ENCODE data around the gene RPS6KA2.

The RPS6KA2 gene

DNA sequence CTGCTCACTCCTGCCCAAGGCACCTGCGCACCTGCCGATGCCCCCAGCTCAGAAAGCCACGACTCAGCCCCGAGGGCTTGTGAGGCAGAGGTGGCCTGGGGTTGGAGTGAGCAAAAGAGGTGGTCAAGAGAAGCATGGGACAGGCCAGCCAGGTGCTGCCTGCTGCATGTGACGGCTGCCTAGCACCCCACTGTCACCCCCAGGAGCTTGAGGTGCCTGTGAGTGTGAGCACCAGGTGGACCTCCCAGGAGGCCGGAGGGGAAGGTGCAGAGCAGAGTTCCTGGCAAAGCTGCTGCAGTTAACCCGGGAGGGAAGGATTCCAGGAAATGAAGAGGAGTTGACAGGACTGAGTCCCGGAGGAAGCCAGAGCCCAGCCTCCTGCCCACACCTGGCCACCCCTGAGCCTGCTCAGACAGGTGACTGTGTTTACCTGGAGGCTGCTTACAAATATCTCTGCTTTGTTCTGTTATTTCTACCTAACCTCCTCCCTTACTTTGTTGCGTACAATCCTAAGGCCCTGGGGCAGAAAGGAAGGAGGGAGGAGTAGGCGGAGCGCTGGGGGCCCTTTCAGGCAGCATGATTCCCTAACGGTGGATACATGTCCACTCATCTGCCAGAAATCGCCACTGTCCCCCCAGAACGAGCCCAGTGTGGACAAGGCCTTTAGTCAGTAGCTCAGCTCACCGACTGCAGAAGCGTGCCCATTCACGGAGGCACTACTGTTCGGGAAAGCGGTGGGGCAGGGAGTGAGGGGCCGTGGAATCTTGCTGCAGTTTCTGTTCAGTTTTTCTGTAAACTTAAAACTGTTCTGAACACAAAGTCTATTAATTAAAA lies 156.8 kb downstream of the RPS6KA2 start:
- Histone ChIP-seq H3K27me3 (ENCODE audit: control insufficient read depth in 1 of 2, insufficient read depth in 2 of 2, low read length in 2 of 2) (no peaks in the 10 kb centered on the region), H3K36me3 (ENCODE audit: control insufficient read depth in 1 of 2, insufficient read depth in 2 of 2, low read length in 2 of 2) (peaks cover 0 to 7% of the 10 kb centered on the region in 2 donors), H3K9me3 (ENCODE audit: control insufficient read depth in 1 of 2, low read length in 2 of 2) (no peaks in the 10 kb centered on the region), H3K4me3 (ENCODE audit: low read depth in 1 of 2, low read length in 2 of 2) (no peak overlapping the region), H3K9ac (ENCODE audit: low read depth in 1 of 2, low read length in 2 of 2) (no peak overlapping the region), H3K27ac (ENCODE audit: low read depth, low read length) (no peak overlapping the region), H3K4me1 (ENCODE audit: control insufficient read depth in 1 of 2, insufficient read depth in 2 of 2, low read length in 2 of 2) (no peaks in the 10 kb centered on the region)

DNA sequence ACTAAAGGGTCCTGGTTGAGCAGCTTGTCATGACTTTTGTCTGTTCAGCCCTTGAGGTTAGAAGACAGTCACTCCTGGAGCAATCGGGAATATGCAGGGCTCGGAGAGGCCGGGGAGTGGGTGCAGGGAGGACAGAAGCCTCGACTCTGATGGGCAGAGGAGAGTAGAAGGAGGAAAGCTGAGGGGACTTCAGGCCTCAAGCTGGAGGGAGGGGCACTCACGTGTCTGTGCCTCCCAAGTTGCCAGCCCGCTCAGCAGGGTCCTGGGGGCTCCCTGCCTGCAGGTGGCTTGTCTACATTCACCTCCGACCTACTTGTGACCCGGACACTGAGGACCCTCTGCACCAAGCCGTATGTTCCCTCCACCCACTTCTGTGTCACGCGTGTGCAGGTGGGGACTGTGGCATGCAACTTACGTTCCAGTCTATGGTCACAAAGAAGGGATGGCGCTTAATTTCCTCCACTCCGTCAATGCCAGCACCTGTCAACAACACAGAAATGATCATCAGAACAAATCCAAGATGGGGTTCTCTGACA lies 157.6 kb downstream of the RPS6KA2 start:
- H3K9ac ChIP-seq (ENCODE audit: low read depth in 1 of 2, low read length in 2 of 2) = no peak overlapping the region
- no peak overlapping the region for H3K4me3 ChIP-seq (ENCODE audit: low read depth in 1 of 2, low read length in 2 of 2)
- H3K9me3 ChIP-seq (ENCODE audit: control insufficient read depth in 1 of 2, low read length in 2 of 2) = no peaks in the 10 kb centered on the region
- H3K27me3 ChIP-seq (ENCODE audit: control insufficient read depth in 1 of 2, insufficient read depth in 2 of 2, low read length in 2 of 2) = no peaks in the 10 kb centered on the region
- peaks cover 0 to 7% of the 10 kb centered on the region in 2 donors for H3K36me3 ChIP-seq (ENCODE audit: control insufficient read depth in 1 of 2, insufficient read depth in 2 of 2, low read length in 2 of 2)
- H3K4me1 ChIP-seq (ENCODE audit: control insufficient read depth in 1 of 2, insufficient read depth in 2 of 2, low read length in 2 of 2) = no peaks in the 10 kb centered on the region
- H3K27ac ChIP-seq (ENCODE audit: low read depth, low read length) = no peak overlapping the region

DNA sequence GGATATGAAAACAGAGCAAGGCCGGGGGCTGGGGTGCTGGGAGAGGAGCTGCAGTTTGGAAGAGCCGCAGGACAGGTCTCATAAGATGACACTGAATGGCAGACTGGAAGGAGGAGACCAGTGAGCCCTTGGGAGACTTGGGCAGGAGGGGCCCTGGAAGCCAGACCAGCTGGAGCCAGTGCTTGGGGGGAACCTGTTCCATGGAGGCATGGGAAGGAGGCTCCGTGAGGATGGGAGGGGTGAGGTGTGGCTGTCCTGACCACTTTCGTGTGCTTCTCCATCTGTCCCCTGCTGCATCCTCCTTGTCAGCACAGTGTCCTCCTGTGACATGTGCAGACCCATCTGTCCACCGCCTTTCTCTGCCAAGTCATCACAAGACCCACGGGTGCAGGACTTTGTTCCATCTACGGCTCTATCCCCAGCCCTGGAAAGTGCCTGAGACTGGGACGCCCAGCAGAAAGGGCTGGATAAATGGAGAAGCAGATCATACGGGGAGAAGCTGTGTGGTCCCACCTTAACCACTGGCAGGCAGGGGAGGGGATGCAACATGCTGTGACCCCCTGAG lies 159.5 kb downstream of the RPS6KA2 start:
- H3K9me3 ChIP-seq (ENCODE audit: control insufficient read depth in 1 of 2, low read length in 2 of 2) = no peaks in the 10 kb centered on the region
- H3K36me3 ChIP-seq (ENCODE audit: control insufficient read depth in 1 of 2, insufficient read depth in 2 of 2, low read length in 2 of 2) = peaks cover 0 to 7% of the 10 kb centered on the region in 2 donors
- H3K9ac ChIP-seq (ENCODE audit: low read depth in 1 of 2, low read length in 2 of 2) = no peak overlapping the region
- no peak overlapping the region for H3K4me3 ChIP-seq (ENCODE audit: low read depth in 1 of 2, low read length in 2 of 2)
- H3K27me3 ChIP-seq (ENCODE audit: control insufficient read depth in 1 of 2, insufficient read depth in 2 of 2, low read length in 2 of 2) = no peaks in the 10 kb centered on the region
- no peaks in the 10 kb centered on the region for H3K4me1 ChIP-seq (ENCODE audit: control insufficient read depth in 1 of 2, insufficient read depth in 2 of 2, low read length in 2 of 2)
- no peak overlapping the region for H3K27ac ChIP-seq (ENCODE audit: low read depth, low read length)

DNA sequence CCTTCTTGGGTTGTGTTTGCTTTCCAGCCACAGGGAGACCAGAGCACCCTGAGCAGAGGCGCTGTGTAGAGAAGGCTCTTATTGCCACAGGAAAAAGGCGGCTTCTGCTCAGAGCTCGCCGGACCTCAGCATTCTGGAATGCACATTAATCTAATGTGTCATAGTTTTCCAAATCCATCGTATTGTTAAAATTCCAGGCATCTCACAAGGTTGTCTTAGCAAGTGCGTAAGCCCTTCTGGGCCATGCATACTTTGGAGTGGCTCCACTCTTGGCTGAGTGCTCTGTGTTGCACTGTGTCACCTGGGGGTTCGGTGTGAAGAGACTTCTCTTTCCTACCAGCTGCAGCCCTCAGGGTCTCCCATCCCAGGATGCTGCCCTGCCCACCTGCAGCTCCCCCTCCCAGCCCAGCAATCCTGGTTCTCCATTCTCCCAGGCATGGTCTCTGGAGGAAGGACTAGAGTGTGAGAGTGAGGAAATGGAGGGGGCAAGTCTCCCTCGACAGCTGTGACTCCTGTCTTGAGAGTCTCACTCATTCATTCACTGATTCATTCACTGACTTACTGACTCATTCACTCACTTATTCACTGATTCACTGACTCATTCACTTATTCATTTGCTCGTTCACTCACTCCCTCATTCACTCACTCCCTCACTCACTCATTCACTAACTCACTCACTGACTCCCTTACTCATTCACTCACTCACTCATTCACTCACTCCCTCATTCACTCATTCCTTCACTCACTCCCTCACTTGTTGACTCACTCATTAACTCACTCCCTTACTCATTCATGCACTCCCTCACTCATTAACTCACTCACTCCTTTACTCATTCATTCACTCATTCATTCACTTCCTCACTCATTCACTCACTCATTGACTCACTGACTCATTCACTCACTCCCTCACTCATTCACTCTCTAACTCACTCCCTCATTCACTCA lies 160.6 kb downstream of the RPS6KA2 start:
- H3K4me3 ChIP-seq (ENCODE audit: low read depth in 1 of 2, low read length in 2 of 2) = no peak overlapping the region
- peaks cover 0 to 7% of the 10 kb centered on the region in 2 donors for H3K36me3 ChIP-seq (ENCODE audit: control insufficient read depth in 1 of 2, insufficient read depth in 2 of 2, low read length in 2 of 2)
- H3K27ac ChIP-seq (ENCODE audit: low read depth, low read length) = no peak overlapping the region
- H3K4me1 ChIP-seq (ENCODE audit: control insufficient read depth in 1 of 2, insufficient read depth in 2 of 2, low read length in 2 of 2) = no peaks in the 10 kb centered on the region
- H3K27me3 ChIP-seq (ENCODE audit: control insufficient read depth in 1 of 2, insufficient read depth in 2 of 2, low read length in 2 of 2) = no peaks in the 10 kb centered on the region
- H3K9me3 ChIP-seq (ENCODE audit: control insufficient read depth in 1 of 2, low read length in 2 of 2) = no peaks in the 10 kb centered on the region
- H3K9ac ChIP-seq (ENCODE audit: low read depth in 1 of 2, low read length in 2 of 2) = no peak overlapping the region

DNA sequence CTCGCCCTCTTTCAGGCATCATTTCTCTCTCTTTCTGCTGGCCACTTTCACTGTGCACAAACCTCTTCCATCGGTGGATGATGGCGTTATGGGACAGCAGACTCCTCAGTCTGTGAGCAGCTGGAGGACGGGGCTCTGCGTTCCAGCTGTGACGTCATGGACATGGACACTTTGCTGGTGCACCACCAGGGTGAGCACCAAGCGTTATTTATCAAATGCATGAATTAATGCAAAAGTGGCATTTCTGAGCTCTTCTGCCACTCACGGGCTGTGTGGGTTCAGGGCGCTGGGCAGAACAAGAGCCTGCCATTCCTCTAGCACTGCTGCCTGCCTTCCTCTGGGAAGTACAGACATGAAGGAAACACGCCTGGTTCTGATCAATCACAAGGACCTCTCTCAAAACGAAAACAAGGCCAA lies 161.4 kb downstream of the RPS6KA2 start:
- H3K27me3 ChIP-seq (ENCODE audit: control insufficient read depth in 1 of 2, insufficient read depth in 2 of 2, low read length in 2 of 2) = no peaks in the 10 kb centered on the region
- H3K36me3 ChIP-seq (ENCODE audit: control insufficient read depth in 1 of 2, insufficient read depth in 2 of 2, low read length in 2 of 2) = peaks cover 0 to 7% of the 10 kb centered on the region in 2 donors
- H3K27ac ChIP-seq (ENCODE audit: low read depth, low read length) = no peak overlapping the region
- H3K9ac ChIP-seq (ENCODE audit: low read depth in 1 of 2, low read length in 2 of 2) = no peak overlapping the region
- no peaks in the 10 kb centered on the region for H3K9me3 ChIP-seq (ENCODE audit: control insufficient read depth in 1 of 2, low read length in 2 of 2)
- H3K4me1 ChIP-seq (ENCODE audit: control insufficient read depth in 1 of 2, insufficient read depth in 2 of 2, low read length in 2 of 2) = no peaks in the 10 kb centered on the region
- no peak overlapping the region for H3K4me3 ChIP-seq (ENCODE audit: low read depth in 1 of 2, low read length in 2 of 2)

DNA sequence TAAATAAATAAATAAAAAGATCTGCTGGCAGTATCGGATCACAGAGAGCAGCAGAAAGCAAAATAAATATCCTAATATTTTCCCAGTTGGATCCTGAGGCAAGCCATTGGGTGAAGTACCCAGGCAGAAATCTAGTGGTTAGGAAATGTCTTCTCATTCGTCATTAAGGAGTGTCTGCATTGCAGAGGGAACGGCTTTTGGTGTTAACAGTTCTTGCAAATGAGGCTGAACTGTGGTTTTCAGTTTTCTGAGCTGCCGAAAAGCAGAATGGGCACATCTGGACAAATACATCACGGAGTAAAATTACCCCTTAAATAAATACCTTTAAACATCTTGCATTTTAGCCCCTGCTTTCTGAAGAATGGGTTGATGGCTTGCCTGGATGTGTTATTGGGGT lies 162.1 kb downstream of the RPS6KA2 start:
- Histone ChIP-seq H3K4me3 (ENCODE audit: low read depth in 1 of 2, low read length in 2 of 2) (no peak overlapping the region), H3K4me1 (ENCODE audit: control insufficient read depth in 1 of 2, insufficient read depth in 2 of 2, low read length in 2 of 2) (no peaks in the 10 kb centered on the region), H3K36me3 (ENCODE audit: control insufficient read depth in 1 of 2, insufficient read depth in 2 of 2, low read length in 2 of 2) (peaks cover 0 to 7% of the 10 kb centered on the region in 2 donors), H3K9me3 (ENCODE audit: control insufficient read depth in 1 of 2, low read length in 2 of 2) (no peaks in the 10 kb centered on the region), H3K27me3 (ENCODE audit: control insufficient read depth in 1 of 2, insufficient read depth in 2 of 2, low read length in 2 of 2) (no peaks in the 10 kb centered on the region), H3K27ac (ENCODE audit: low read depth, low read length) (no peak overlapping the region), H3K9ac (ENCODE audit: low read depth in 1 of 2, low read length in 2 of 2) (no peak overlapping the region)

DNA sequence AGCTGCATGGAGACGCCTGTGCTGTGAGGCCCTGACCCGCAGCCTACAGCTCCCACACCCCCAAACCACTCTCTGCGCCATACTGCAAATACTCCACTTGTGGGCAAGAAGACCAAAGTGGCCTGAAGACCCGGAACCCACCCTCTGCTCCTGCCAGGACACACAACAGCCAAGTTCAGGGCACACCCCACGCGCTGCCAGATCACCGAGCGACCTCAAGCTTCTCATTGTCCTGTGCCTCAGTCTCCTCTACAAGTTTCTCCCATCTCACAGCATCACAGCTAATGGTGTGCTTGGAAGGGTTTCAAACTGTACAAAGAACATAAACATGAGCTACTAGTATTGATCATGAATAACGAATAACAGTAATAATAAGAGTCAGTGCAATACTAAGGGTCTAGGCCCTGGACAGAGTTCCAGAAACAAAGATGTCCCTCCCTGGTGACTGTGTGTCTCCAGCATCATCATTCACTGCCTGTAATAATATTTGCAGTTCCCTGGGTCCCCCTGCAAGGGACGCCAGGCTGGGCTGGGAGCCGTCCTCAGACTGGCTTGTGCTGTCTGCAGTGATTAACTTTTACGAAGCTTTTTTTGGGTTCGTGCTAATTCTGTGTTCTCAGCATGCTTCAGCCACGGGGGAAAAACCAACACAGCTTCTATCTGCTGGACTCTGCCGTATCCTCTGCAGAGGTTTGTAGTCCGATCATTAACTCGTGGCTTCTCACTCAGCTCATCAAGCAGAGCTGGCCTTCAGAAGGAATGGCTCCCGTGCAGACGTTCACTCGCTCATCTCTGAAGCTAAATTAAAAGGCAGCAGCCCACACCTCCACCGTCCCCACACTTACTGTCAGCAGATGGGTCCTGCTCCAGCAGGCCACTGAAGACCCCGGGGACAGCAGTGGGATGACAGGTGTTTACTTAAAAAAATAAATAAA lies 162.7 kb downstream of the RPS6KA2 start:
- Histone ChIP-seq H3K9me3 (ENCODE audit: control insufficient read depth in 1 of 2, low read length in 2 of 2) (no peaks in the 10 kb centered on the region), H3K36me3 (ENCODE audit: control insufficient read depth in 1 of 2, insufficient read depth in 2 of 2, low read length in 2 of 2) (peaks cover 0 to 4% of the 10 kb centered on the region in 2 donors), H3K27me3 (ENCODE audit: control insufficient read depth in 1 of 2, insufficient read depth in 2 of 2, low read length in 2 of 2) (no peaks in the 10 kb centered on the region), H3K4me3 (ENCODE audit: low read depth in 1 of 2, low read length in 2 of 2) (no peak overlapping the region), H3K9ac (ENCODE audit: low read depth in 1 of 2, low read length in 2 of 2) (no peak overlapping the region), H3K4me1 (ENCODE audit: control insufficient read depth in 1 of 2, insufficient read depth in 2 of 2, low read length in 2 of 2) (no peaks in the 10 kb centered on the region), H3K27ac (ENCODE audit: low read depth, low read length) (no peak overlapping the region)

DNA sequence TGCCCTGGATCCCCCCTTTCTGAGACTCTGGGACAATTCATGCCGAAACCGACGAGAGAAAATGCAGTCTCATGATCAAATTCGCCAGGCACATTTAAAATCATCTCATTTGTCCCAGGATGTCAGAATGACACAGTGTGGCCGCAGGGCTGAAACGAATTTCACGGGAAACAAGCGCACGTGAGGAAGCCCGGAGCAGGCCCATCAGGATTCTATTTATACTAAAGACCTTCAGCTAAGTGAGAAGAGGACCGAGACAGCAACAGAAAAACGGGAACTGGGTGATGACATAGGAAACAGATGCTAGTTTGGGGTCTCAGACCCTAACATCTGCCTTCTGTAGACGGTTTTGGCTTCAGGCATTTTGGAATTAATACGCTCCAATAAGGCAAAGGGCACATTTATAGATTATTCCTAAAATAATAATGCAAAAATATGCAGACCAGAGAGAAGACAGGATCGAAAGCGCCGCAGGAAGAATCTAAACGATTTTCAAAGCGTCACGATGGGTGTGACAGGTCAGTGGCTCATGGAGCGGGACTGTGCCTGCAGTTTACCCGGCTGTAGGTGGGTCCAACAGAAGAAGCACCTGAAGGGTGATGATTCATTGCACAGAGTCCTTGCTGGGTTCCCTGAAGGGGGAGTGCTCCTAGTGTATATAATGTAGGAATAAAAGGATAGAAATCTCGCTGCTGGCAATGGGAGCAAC lies 163.5 kb downstream of the RPS6KA2 start:
- Histone ChIP-seq H3K9ac (ENCODE audit: low read depth in 1 of 2, low read length in 2 of 2) (no peak overlapping the region), H3K9me3 (ENCODE audit: control insufficient read depth in 1 of 2, low read length in 2 of 2) (no peaks in the 10 kb centered on the region), H3K27ac (ENCODE audit: low read depth, low read length) (no peak overlapping the region), H3K27me3 (ENCODE audit: control insufficient read depth in 1 of 2, insufficient read depth in 2 of 2, low read length in 2 of 2) (no peaks in the 10 kb centered on the region), H3K4me3 (ENCODE audit: low read depth in 1 of 2, low read length in 2 of 2) (no peak overlapping the region), H3K4me1 (ENCODE audit: control insufficient read depth in 1 of 2, insufficient read depth in 2 of 2, low read length in 2 of 2) (no peaks in the 10 kb centered on the region), H3K36me3 (ENCODE audit: control insufficient read depth in 1 of 2, insufficient read depth in 2 of 2, low read length in 2 of 2) (peaks cover 0 to 4% of the 10 kb centered on the region in 2 donors)
